ENCODE measurements around the gene AHSG. TPM values are rescaled to one million over a fixed set of nuclear protein-coding genes. Genes with fewer than 3 reads are reported as not detected.

AHSG gene
- total RNA-seq, 3 donors from 2014 or later = not detected

GRCh38 chr3:186620213-186621092, 7.6 kb downstream of the AHSG start:
- intact Hi-C loops (cut with DNase I, micrococcal nuclease) = no loop called here
- Histone ChIP-seq H3K36me3 (ENCODE audit: low read depth) (no peaks in the 10 kb centered on the region), H3K4me1 (ENCODE audit: low read depth) (peaks cover 5% of the 10 kb centered on the region), H3K4me3 (no peak overlapping the region), H3K9me3 (no peaks in the 10 kb centered on the region)
- ATAC-seq = no peak
- no peak for DNase-seq
- TF ChIP-seq, protein P1, sequence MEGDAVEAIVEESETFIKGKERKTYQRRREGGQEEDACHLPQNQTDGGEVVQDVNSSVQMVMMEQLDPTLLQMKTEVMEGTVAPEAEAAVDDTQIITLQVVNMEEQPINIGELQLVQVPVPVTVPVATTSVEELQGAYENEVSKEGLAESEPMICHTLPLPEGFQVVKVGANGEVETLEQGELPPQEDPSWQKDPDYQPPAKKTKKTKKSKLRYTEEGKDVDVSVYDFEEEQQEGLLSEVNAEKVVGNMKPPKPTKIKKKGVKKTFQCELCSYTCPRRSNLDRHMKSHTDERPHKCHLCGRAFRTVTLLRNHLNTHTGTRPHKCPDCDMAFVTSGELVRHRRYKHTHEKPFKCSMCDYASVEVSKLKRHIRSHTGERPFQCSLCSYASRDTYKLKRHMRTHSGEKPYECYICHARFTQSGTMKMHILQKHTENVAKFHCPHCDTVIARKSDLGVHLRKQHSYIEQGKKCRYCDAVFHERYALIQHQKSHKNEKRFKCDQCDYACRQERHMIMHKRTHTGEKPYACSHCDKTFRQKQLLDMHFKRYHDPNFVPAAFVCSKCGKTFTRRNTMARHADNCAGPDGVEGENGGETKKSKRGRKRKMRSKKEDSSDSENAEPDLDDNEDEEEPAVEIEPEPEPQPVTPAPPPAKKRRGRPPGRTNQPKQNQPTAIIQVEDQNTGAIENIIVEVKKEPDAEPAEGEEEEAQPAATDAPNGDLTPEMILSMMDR (IDR thresholded peaks at IDR 0.05) = no peak

GRCh38 chr3:186621894-186622650, 9.2 kb downstream of the AHSG start:
- intact Hi-C loops (cut with DNase I, micrococcal nuclease) = no loop called here
- ATAC-seq = no peak

DNA sequence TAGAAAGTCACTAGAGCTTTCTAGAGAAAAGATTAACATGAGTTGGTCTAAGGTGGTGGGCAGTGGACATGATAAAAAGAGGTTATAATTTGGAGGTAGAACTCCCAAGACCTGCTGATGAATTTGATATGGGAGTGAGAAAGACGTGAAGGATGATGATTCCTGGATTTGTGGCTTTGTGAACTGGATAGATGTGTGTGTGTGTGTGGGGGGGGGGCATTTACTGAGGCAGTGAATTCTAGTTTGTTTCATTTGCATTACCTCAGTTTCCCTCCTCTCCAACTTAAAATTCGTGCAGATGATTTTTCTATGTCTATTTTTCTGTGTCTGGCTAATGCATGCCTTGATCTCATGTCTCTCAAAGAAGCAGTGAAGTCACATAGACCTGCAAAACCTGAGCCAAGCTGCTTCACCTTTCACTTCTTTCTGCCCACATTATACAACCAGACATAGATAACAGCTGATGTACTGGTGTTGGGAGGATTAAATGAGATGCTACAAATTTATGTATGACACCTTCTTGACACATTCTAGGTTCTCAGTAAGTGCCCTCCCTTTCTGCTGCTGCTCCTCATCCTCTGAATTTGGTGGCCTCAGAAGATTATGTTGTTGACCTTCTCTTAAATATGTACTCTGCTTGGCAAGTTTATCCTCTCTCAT, 9.9 kb downstream of the AHSG start:
- intact Hi-C loops (cut with DNase I, micrococcal nuclease) = no loop called here
- H3K4me1 ChIP-seq (ENCODE audit: low read depth) = no peaks in the 10 kb centered on the region
- DNase-seq (no peak), ATAC-seq (no peak)
- TF ChIP-seq, protein P1 (IDR thresholded peaks at IDR 0.05) = no peak
- no peak overlapping the region for H3K4me3 ChIP-seq
- no peaks in the 10 kb centered on the region for H3K9me3 ChIP-seq
- H3K36me3 ChIP-seq (ENCODE audit: low read depth) = no peaks in the 10 kb centered on the region

More at GRCh38 chr3:186621894-186622650, 9.2 kb downstream of the AHSG start:
- no peak for DNase-seq
- no peak overlapping the region for H3K4me3 ChIP-seq
- TF ChIP-seq, protein P1 (IDR thresholded peaks at IDR 0.05) = no peak
- no peaks in the 10 kb centered on the region for H3K9me3 ChIP-seq
- H3K4me1 ChIP-seq (ENCODE audit: low read depth) = peaks cover 2% of the 10 kb centered on the region
- H3K36me3 ChIP-seq (ENCODE audit: low read depth) = no peaks in the 10 kb centered on the region

DNA sequence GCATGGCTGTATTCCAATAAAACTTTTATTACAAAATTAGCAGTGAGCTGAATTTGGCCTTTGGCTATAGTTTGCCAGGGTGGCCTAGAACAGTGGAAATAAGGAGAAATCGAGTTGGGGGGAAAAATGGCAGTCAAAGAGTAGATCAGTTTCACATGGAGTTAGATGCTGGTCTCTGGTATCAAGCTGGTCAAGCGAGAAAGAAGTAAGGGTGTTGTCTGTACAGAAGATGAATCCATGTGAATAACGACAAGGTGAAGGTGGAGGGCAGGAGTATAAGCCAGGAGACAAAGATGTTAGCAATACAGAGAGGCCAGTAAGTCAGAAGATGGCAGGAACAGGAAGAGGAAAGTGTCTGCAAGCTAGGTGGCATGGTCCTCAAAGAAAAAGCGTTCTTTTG, 11.7 kb downstream of the AHSG start:
- TF ChIP-seq, protein P1 (IDR thresholded peaks at IDR 0.05) = no peak
- no peak for ATAC-seq
- intact Hi-C loops (cut with DNase I, micrococcal nuclease) = no loop called here

DNA sequence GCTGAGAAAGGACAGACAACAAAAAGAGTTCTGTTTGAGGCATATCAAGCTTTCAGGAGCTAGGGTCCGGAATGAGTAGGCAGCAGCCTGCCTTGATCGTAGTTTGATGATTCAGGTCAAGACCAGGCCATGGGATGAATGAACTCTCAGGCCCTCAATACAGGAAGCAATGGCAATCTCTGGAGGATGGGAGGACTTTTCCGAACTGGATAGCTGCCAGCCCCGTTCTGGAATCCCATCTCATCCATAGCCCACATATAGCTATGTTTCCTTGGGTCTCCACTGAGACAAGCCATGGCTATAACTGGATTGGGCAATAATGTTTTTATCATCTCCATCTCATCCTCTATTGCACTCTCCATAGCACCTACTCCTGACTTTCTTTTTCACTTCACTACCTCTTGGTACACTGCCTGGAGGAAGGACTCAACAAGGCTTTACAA, 12.8 kb downstream of the AHSG start:
- Histone ChIP-seq H3K36me3 (ENCODE audit: low read depth) (no peaks in the 10 kb centered on the region), H3K4me1 (ENCODE audit: low read depth) (no peaks in the 10 kb centered on the region), H3K4me3 (no peak overlapping the region), H3K9me3 (no peaks in the 10 kb centered on the region)
- ATAC-seq = no peak
- TF ChIP-seq, protein P1 (IDR thresholded peaks at IDR 0.05) = no peak
- intact Hi-C loops (cut with DNase I, micrococcal nuclease) = no loop called here
- no peak for DNase-seq

More for the DNA sequence above, 11.7 kb downstream of the AHSG start:
- Histone ChIP-seq H3K36me3 (ENCODE audit: low read depth) (no peaks in the 10 kb centered on the region), H3K4me1 (ENCODE audit: low read depth) (no peaks in the 10 kb centered on the region), H3K9me3 (no peaks in the 10 kb centered on the region), H3K4me3 (no peak overlapping the region)
- no peak for DNase-seq

Measured in mucosa of descending colon (tissue), 3 donors.